A673 (cell line): ENCODE measurements around the gene NLRP9. TPM values are rescaled to one million over a fixed set of nuclear protein-coding genes. Genes with fewer than 3 reads are reported as not detected.

Experiments
- BruUV-seq: library from RNA; stranded (reverse); fragments of 400-500 nt; replicated peaks from 2 replicates; lab custom pipeline; 2021; lab: Mats Ljungman, UMichigan
- CTCF ChIA-PET: fragments of 300-600 bp; sonication (Branson Sonifier 250); formaldehyde crosslinking; loops from one replicate; lab custom pipeline; 2022; ENCODE audit warnings: antibody characterized with exemption; lab: Charles Lee
- POLR2A ChIA-PET: fragments of 300-600 bp; sonication (Branson Sonifier 250); formaldehyde crosslinking; loops from one replicate; lab custom pipeline; 2022; ENCODE audit warnings: antibody characterized with exemption; ENCODE audit not compliant: low non-redundant PET; lab: Charles Lee
- DNase-seq: peaks from one replicate; pipeline ENCODE4 v3.0.0-alpha.2; 2015; ENCODE audit warnings: low spot score
- H3K27ac ChIP-seq: fragments of 200-600 bp; sonication (generic); 2 replicates; pipeline ENCODE4 v1.5.1; 2016; ENCODE audit warnings: mixed run types, low read depth, mild to moderate bottlenecking, mixed read lengths, antibody characterized with exemption, low read length; ENCODE audit not compliant: poor library complexity, severe bottlenecking
- H3K27me3 ChIP-seq: fragments of 200-600 bp; sonication (generic); replicated peaks from 2 replicates; pipeline ENCODE4 v1.6.1; 2017; ENCODE audit warnings: mixed run types, low read depth, mild to moderate bottlenecking, mixed read lengths, antibody characterized with exemption, low read length; ENCODE audit not compliant: insufficient read depth, poor library complexity
- H3K36me3 ChIP-seq: fragments of 200-600 bp; sonication (generic); 2 replicates; pipeline ENCODE4 v1.6.1; 2016; ENCODE audit warnings: mixed run types, mild to moderate bottlenecking, mixed read lengths, antibody characterized with exemption, low read length; ENCODE audit not compliant: insufficient read depth, poor library complexity, severe bottlenecking
- H3K4me1 ChIP-seq: fragments of 200-600 bp; sonication (generic); 2 replicates; pipeline ENCODE4 v1.6.1; 2017; ENCODE audit warnings: mixed run types, mild to moderate bottlenecking, mixed read lengths, antibody characterized with exemption, low read length; ENCODE audit not compliant: insufficient read depth, poor library complexity, severe bottlenecking
- H3K4me3 ChIP-seq: fragments of 200-600 bp; sonication (generic); 2 replicates; pipeline ENCODE4 v1.5.1; 2016; ENCODE audit warnings: low read depth, mixed run types, mild to moderate bottlenecking, mixed read lengths, low read length; ENCODE audit not compliant: poor library complexity, severe bottlenecking
- H3K9me3 ChIP-seq: fragments of 200-600 bp; sonication (generic); 2 replicates; pipeline ENCODE4 v1.6.1; 2016; ENCODE audit warnings: mixed run types, low read depth, mild to moderate bottlenecking, mixed read lengths, antibody characterized with exemption, low read length; ENCODE audit not compliant: poor library complexity, severe bottlenecking
- CTCF ChIP-seq: fragments of 300-800, 200-600 bp; sonication (generic); conservative IDR thresholded peaks from 2 replicates; pipeline ENCODE4 v1.5.1; 2017; ENCODE audit warnings: low read depth, mild to moderate bottlenecking, antibody characterized with exemption, low read length, moderate library complexity, mixed read lengths
- EZH2 ChIP-seq: fragments of 200-600 bp; sonication (generic); IDR thresholded peaks from 2 replicates; pipeline ENCODE4 v1.6.1; 2017; ENCODE audit warnings: borderline replicate concordance, low read depth, mild to moderate bottlenecking, mixed read lengths, antibody characterized with exemption, low read length; ENCODE audit not compliant: poor library complexity, severe bottlenecking
- intact Hi-C: fragments of 100-400 bp; cut with micrococcal nuclease; formaldehyde crosslinking; loops from one replicate; pipeline ENCODE4 v1.10.0; 2022; ENCODE audit not compliant: unreplicated experiment
- total RNA-seq: library from RNA; stranded (reverse); gene quantifications from 2 replicates; pipeline ENCODE4 v1.2.3, GENCODE V29; 2021

NLRP9 gene
- total RNA-seq, 1 experiment from 2014 or later, result not detected

- BruUV-seq, result no TSS peak
- DNase-seq, result no peak
- Histone ChIP-seq H3K36me3 (peaks cover 44% of the 10 kb centered on the region), H3K9me3 (no peaks in the 10 kb centered on the region), H3K27me3 (no peaks in the 10 kb centered on the region), H3K27ac (no peak overlapping the region), H3K4me3 (no peak overlapping the region), H3K4me1 (peaks cover 12% of the 10 kb centered on the region)
- POLR2A ChIA-PET, result no interaction called here
- TF ChIP-seq CTCF (no peak), EZH2 (no peak)
- CTCF ChIA-PET, result no interaction called here
- intact Hi-C loops, result no loop called here
Observed at GRCh38 chr19:55680339-55681130, 57.7 kb downstream of the NLRP9 start.

- TF ChIP-seq EZH2, result no peak
- no peak for TF ChIP-seq CTCF
- H3K27me3 ChIP-seq, result no peaks in the 10 kb centered on the region
- no peaks in the 10 kb centered on the region for H3K9me3 ChIP-seq
- no peak for DNase-seq
- ChIA-PET POLR2A (no interaction called here), CTCF (no interaction called here)
- peaks cover 38% of the 10 kb centered on the region for H3K36me3 ChIP-seq
- intact Hi-C loops, result loop anchor here (10.0 kb wide), 1 partner anchor 635 kb away; the partner anchor contains the start of gene ZSCAN5A
- peaks cover 12% of the 10 kb centered on the region for H3K4me1 ChIP-seq
- H3K27ac ChIP-seq, result no peak overlapping the region
- BruUV-seq, result no TSS peak
- no peak overlapping the region for H3K4me3 ChIP-seq
Observed at GRCh38 chr19:55679343-55680257, 58.6 kb downstream of the NLRP9 start.

- intact Hi-C loops, result loop anchor here (10.0 kb wide), 1 partner anchor 637 kb away; the partner anchor contains the start of gene ZSCAN5A
- H3K27me3 ChIP-seq, result no peaks in the 10 kb centered on the region
- no peaks in the 10 kb centered on the region for H3K9me3 ChIP-seq
- POLR2A ChIA-PET, result no interaction called here
- no peak for DNase-seq
- no peak for TF ChIP-seq EZH2
- TF ChIP-seq CTCF, result no peak
- CTCF ChIA-PET, result no interaction called here
- no peak overlapping the region for H3K27ac ChIP-seq
- BruUV-seq, result no TSS peak
- H3K36me3 ChIP-seq, result peaks cover 42% of the 10 kb centered on the region
- H3K4me1 ChIP-seq, result peaks cover 20% of the 10 kb centered on the region
- no peak overlapping the region for H3K4me3 ChIP-seq
Observed at GRCh38 chr19:55678121-55678671, 60.0 kb downstream of the NLRP9 start.
